GM23248 (cell line): ENCODE results near the gene CCDC17. TPM values are rescaled to one million over a fixed set of nuclear protein-coding genes. Genes with fewer than 3 reads are reported as not detected.

Experiments
- DNase-seq: peaks from one replicate; pipeline ENCODE4 v3.0.0-alpha.2; 2015
- H2AFZ ChIP-seq: fragments of 200-600 bp; sonication (generic); 2 replicates; pipeline ENCODE4 v1.6.1; 2016; ENCODE audit warnings: antibody characterized with exemption
- H3F3A ChIP-seq: fragments of 200-600 bp; sonication (generic); 2 replicates; pipeline ENCODE4 v1.6.1; 2016; ENCODE audit warnings: mild to moderate bottlenecking, antibody characterized with exemption, mixed run types; ENCODE audit not compliant: insufficient read depth
- H3K27ac ChIP-seq: fragments of 200-600 bp; sonication (generic); 2 replicates; pipeline ENCODE4 v1.5.1; 2016; ENCODE audit warnings: mild to moderate bottlenecking
- H3K27me3 ChIP-seq: fragments of 200-600 bp; sonication (generic); replicated peaks from 2 replicates; pipeline ENCODE4 v1.6.1; 2016; ENCODE audit warnings: mild to moderate bottlenecking; ENCODE audit not compliant: insufficient read depth
- H3K36me3 ChIP-seq: fragments of 200-600 bp; sonication (generic); 2 replicates; pipeline ENCODE4 v1.6.1; 2016; ENCODE audit warnings: low read depth, mild to moderate bottlenecking
- H3K4me1 ChIP-seq: fragments of 200-600 bp; sonication (generic); 2 replicates; pipeline ENCODE4 v1.6.1; 2016; ENCODE audit warnings: mild to moderate bottlenecking; ENCODE audit not compliant: insufficient read depth
- H3K4me2 ChIP-seq: fragments of 200-600 bp; sonication (generic); one replicate; pipeline ENCODE4 v1.6.1; 2016; ENCODE audit warnings: mild to moderate bottlenecking; ENCODE audit not compliant: unreplicated experiment
- H3K4me3 ChIP-seq: fragments of 200-600 bp; sonication (generic); 2 replicates; pipeline ENCODE4 v1.5.1; 2016; ENCODE audit warnings: mild to moderate bottlenecking
- H3K79me2 ChIP-seq: fragments of 200-600 bp; sonication (generic); 2 replicates; pipeline ENCODE4 v1.6.1; 2016; ENCODE audit warnings: mild to moderate bottlenecking; ENCODE audit not compliant: insufficient read depth
- H3K9ac ChIP-seq: fragments of 200-600 bp; sonication (generic); 2 replicates; pipeline ENCODE4 v1.6.1; 2016; ENCODE audit warnings: mild to moderate bottlenecking
- H3K9me2 ChIP-seq: fragments of 200-600 bp; sonication (generic); 2 replicates; pipeline ENCODE4 v1.6.1; 2016; ENCODE audit warnings: mixed run types, mild to moderate bottlenecking, moderate library complexity; ENCODE audit not compliant: insufficient read depth
- H3K9me3 ChIP-seq: fragments of 200-600 bp; sonication (generic); one replicate; pipeline ENCODE4 v1.6.1; 2017; ENCODE audit warnings: low read depth
- H4K20me1 ChIP-seq: fragments of 200-600 bp; sonication (generic); 2 replicates; pipeline ENCODE4 v1.6.0; 2016; ENCODE audit not compliant: insufficient read depth
- EZH2 ChIP-seq: fragments of 200-600 bp; sonication (generic); IDR thresholded peaks from 2 replicates; pipeline ENCODE4 v1.6.1; 2018; ENCODE audit warnings: antibody characterized with exemption, mild to moderate bottlenecking; ENCODE audit not compliant: insufficient read depth, poor library complexity, severe bottlenecking
- EZH2phosphoT487 ChIP-seq: fragments of 200-600 bp; sonication (generic); IDR thresholded peaks from 2 replicates; pipeline ENCODE4 v1.6.1; 2018; ENCODE audit warnings: antibody characterized with exemption, moderate library complexity, mild to moderate bottlenecking, low read depth; ENCODE audit not compliant: insufficient read depth
- WGBS, 2 experiments: methylation state at CpG; one replicate each; pipeline ENCODE4 v1.1.6; 2015 to 2017; ENCODE audit warnings: low lambda C conversion rate in 2 of 2, low coverage in 1 of 2; ENCODE audit errors: missing lambda C conversion rate in 2 of 2; 5-methylcytosine and 5-hydroxymethylcytosine counted together
- in situ Hi-C: fragments of 300-500 bp; cut with MboI; formaldehyde crosslinking; loops from 2 replicates; pipeline ENCODE4 v1.15.0; 2020
- polyA plus RNA-seq: library from polyadenylated mRNA; unstranded; fragments of >200 nt; fragmentation: Nextera tagmentation; extraction: Ambion mirVana; gene quantifications from 2 replicates; pipeline ENCODE4 v1.2.1, GENCODE V29; 2016
- total RNA-seq: library from RNA; depleted of rRNA; stranded (reverse); fragments of >200 nt; shearing (Covaris generic); gene quantifications from 2 replicates; pipeline ENCODE4 v1.2.3, GENCODE V29; 2014

CCDC17 gene
- total and polyA plus RNA-seq, 2 experiments from 2014 or later = 0.25 to 1.4 TPM

GRCh38 chr1:45644661-45645060 is 20.8 kb upstream of the CCDC17 start:
- in situ Hi-C loops = no loop called here
- Histone ChIP-seq H3K4me1 (no peaks in the 10 kb centered on the region), H3F3A (peaks cover 18% of the 10 kb centered on the region; the same call in 1 of the 2 replicates), H3K27ac (no peak overlapping the region), H3K4me2 (no peak overlapping the region), H3K27me3 (no peaks in the 10 kb centered on the region), H4K20me1 (no peaks in the 10 kb centered on the region), H3K79me2 (peaks cover 58% of the 10 kb centered on the region), H3K36me3 (peaks cover 27% of the 10 kb centered on the region), H2AFZ (no peak overlapping the region), H3K9ac (no peak overlapping the region), H3K4me3 (no peak overlapping the region), H3K9me3 (no peaks in the 10 kb centered on the region), H3K9me2 (no peaks in the 10 kb centered on the region)
- TF ChIP-seq EZH2phosphoT487 (no peak), EZH2 (no peak)
- DNase-seq = no peak
- WGBS, 2 experiments = 77 to 89% methylated on average over 2 of the region's 2 CpGs

- H4K20me1 ChIP-seq = no peaks in the 10 kb centered on the region
- H3K9me3 ChIP-seq = no peaks in the 10 kb centered on the region
- no peak overlapping the region for H2AFZ ChIP-seq
- no peak for DNase-seq
- no peak overlapping the region for H3K4me2 ChIP-seq
- TF ChIP-seq EZH2 (no peak), EZH2phosphoT487 (no peak)
- H3K27ac ChIP-seq = no peak overlapping the region
- no peak overlapping the region for H3K4me3 ChIP-seq
- no peaks in the 10 kb centered on the region for H3K27me3 ChIP-seq
- no peak overlapping the region for H3K9ac ChIP-seq
- peaks cover 27% of the 10 kb centered on the region for H3K36me3 ChIP-seq
- H3F3A ChIP-seq = peaks cover 18% of the 10 kb centered on the region; the same call in 1 of the 2 replicates
- peaks cover 51% of the 10 kb centered on the region for H3K79me2 ChIP-seq
- H3K9me2 ChIP-seq = no peaks in the 10 kb centered on the region
- in situ Hi-C loops = no loop called here
- no peaks in the 10 kb centered on the region for H3K4me1 ChIP-seq
These were observed 20.1 kb upstream of the CCDC17 start for GRCh38 chr1:45643978-45644377.

- H3K79me2 ChIP-seq = peaks cover 45% of the 10 kb centered on the region
- H3K27ac ChIP-seq = no peak overlapping the region
- no peaks in the 10 kb centered on the region for H3K27me3 ChIP-seq
- in situ Hi-C loops = no loop called here
- H3F3A ChIP-seq = peaks cover 18% of the 10 kb centered on the region; the same call in 1 of the 2 replicates
- no peak overlapping the region for H3K4me3 ChIP-seq
- peaks cover 34% of the 10 kb centered on the region for H3K36me3 ChIP-seq
- TF ChIP-seq EZH2 (no peak), EZH2phosphoT487 (no peak)
- no peak overlapping the region for H2AFZ ChIP-seq
- no peaks in the 10 kb centered on the region for H3K9me2 ChIP-seq
- DNase-seq = no peak
- H3K9me3 ChIP-seq = no peaks in the 10 kb centered on the region
- no peaks in the 10 kb centered on the region for H4K20me1 ChIP-seq
- H3K9ac ChIP-seq = no peak overlapping the region
- H3K4me1 ChIP-seq = no peaks in the 10 kb centered on the region
- 58 to 61% methylated on average over 5 of the region's 5 CpGs for WGBS, 2 experiments
- H3K4me2 ChIP-seq = no peak overlapping the region
These were observed 19.5 kb upstream of the CCDC17 start for GRCh38 chr1:45643321-45643720.

- Histone ChIP-seq H3K9me2 (no peaks in the 10 kb centered on the region), H3K4me2 (no peak overlapping the region), H3F3A (peaks cover 15% of the 10 kb centered on the region; the same call in 1 of the 2 replicates), H3K4me1 (no peaks in the 10 kb centered on the region), H3K9me3 (no peaks in the 10 kb centered on the region), H3K27me3 (no peaks in the 10 kb centered on the region), H3K36me3 (peaks cover 56% of the 10 kb centered on the region), H2AFZ (no peak overlapping the region), H3K79me2 (peaks cover 16% of the 10 kb centered on the region), H3K4me3 (no peak overlapping the region), H4K20me1 (no peaks in the 10 kb centered on the region), H3K9ac (no peak overlapping the region), H3K27ac (no peak overlapping the region)
- in situ Hi-C loops = no loop called here
- TF ChIP-seq EZH2 = no peak
- TF ChIP-seq EZH2phosphoT487 = no peak
- 100% methylated on average over 1 of the region's 1 CpG for WGBS, 2 experiments
- DNase-seq = no peak
These were observed 16.4 kb upstream of the CCDC17 start for GRCh38 chr1:45640293-45640692.

GRCh38 chr1:45635211-45635610 is 11.4 kb upstream of the CCDC17 start:
- no peaks in the 10 kb centered on the region for H3K4me1 ChIP-seq
- no peak overlapping the region for H3K9ac ChIP-seq
- H3K36me3 ChIP-seq = peaks cover 72% of the 10 kb centered on the region
- in situ Hi-C loops = no loop called here
- H3K79me2 ChIP-seq = no peaks in the 10 kb centered on the region
- H2AFZ ChIP-seq = no peak overlapping the region
- WGBS, 2 experiments = 54 to 61% methylated on average over 1 of the region's 1 CpG
- H3K4me2 ChIP-seq = no peak overlapping the region
- no peak for DNase-seq
- H4K20me1 ChIP-seq = no peaks in the 10 kb centered on the region
- peaks cover 14% of the 10 kb centered on the region; the same call in 1 of the 2 replicates for H3F3A ChIP-seq
- no peak overlapping the region for H3K4me3 ChIP-seq
- no peaks in the 10 kb centered on the region for H3K9me3 ChIP-seq
- no peak for TF ChIP-seq EZH2phosphoT487
- no peak for TF ChIP-seq EZH2
- H3K9me2 ChIP-seq = no peaks in the 10 kb centered on the region
- H3K27me3 ChIP-seq = no peaks in the 10 kb centered on the region
- H3K27ac ChIP-seq = no peak overlapping the region
